Right renal cortex interstitium (tissue), 3 donors: ENCODE measurements around the gene ABCG1. TPM values are rescaled to one million over a fixed set of nuclear protein-coding genes. Genes with fewer than 3 reads are reported as not detected.

Experiments
- DNase-seq, 3 donors: peaks; one replicate each; pipeline ENCODE4 v3.0.0-alpha.2; 2013; ENCODE audit warnings: low read depth in 3 of 3, low spot score in 2 of 3
- polyA plus RNA-seq, 3 donors: library from polyadenylated mRNA; unstranded; fragments of 120-200 nt; gene quantifications; one replicate each; pipeline ENCODE4 v1.2.1, GENCODE V29; 2013; ENCODE audit not compliant: insufficient read length in 3 of 3

The ABCG1 gene
- polyA plus RNA-seq, 3 donors: 8.7 to 11.3 (median 9.8) TPM

- DNase-seq: no peak
Observed at GRCh38 chr21:42214081-42214750, 4.7 kb upstream of the ABCG1 start.

DNA sequence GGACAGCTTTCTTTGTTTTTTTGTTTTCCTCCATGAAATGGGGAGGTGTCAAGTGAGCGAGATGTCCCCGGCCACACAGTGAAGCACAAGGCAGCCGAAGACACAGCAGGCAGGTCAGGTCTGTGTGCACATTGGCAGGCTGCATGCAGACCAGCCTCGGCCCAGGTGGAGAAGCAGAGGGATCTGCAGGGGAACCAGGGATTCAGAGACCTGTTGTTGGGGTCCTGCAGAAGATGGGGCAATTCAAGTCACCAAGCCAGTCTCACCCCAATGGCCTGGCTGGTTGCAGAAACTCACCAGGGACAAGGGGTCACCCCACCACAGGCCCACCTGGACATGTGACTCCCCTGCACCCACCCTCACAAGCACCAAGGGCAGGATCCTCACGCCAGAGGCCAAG lies 4.0 kb upstream of the ABCG1 start:
- no peak for DNase-seq

GRCh38 chr21:42215942-42216725 lies 2.8 kb upstream of the ABCG1 start:
- DNase-seq: no peak

DNA sequence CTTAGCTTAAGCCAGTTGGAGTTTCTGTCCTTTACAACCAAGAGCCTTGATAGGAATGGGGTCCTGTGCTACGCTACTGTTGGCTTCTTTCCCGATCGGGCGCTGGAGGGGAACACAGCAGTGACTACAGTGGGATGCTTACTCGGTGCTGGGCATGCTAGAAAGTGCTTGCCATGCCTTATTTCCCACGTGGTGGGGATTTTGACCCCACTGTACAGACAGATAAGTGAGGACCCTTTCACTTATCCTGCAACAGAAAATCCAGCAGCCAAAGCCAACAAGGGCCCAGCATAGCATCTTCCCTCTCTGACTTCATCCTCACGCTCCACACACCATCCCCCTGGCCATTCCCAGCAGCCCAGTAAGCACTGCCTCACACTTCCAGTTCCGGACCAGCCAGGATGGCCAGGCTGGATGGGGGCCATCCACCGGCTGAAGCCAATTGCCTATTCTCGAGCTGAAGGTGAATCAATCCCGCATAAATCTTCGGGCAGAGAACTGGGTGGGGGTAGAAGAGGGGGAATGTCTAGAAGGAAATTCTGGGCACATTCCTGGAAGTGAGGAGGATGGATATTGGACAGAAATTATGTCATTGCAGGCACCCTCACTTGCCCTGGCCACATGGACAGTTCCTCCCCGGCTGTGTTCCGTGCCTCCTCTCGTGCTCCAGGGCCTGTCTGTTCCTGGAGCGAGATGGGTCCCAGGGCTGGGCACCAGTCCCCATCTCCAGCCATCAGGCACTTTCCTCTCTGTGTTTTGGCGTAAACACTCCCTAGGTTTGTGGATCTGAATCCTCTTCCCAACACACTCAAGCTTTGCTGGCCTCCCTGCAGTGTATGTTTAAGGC lies 2.0 kb upstream of the ABCG1 start:
- DNase-seq: no peak

DNA sequence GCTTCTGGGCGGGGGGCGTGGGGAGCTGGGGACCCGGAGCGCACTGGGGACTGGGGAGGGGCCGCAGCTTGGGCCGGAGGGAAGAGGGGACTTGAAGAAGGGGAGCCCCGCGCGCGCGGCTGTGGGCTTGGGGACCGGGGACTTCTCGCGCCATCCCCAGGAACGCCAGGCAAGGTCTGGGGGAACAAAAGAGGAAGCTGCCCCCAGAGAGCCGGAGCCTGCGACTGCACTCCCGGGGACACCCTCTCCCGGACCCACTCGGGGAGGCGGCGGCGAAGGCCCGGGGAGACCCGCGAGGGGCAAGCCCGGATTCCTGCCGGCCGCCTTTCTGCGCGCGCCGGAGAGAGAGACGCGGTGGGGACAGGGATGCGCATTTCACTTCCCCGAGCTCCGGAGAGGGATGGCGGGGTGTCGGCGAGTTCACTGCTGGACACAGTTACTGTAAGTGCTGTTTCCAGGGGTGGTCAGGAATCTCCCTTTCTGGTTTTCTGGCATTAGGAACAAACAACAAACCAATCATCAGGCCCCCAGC lies 732 bp downstream of the ABCG1 start:
- no peak for DNase-seq

- peak; percentile 81 to 85 (median 82) for DNase-seq
Observed at GRCh38 chr21:42220138-42220701, 1.3 kb downstream of the ABCG1 start.

DNA sequence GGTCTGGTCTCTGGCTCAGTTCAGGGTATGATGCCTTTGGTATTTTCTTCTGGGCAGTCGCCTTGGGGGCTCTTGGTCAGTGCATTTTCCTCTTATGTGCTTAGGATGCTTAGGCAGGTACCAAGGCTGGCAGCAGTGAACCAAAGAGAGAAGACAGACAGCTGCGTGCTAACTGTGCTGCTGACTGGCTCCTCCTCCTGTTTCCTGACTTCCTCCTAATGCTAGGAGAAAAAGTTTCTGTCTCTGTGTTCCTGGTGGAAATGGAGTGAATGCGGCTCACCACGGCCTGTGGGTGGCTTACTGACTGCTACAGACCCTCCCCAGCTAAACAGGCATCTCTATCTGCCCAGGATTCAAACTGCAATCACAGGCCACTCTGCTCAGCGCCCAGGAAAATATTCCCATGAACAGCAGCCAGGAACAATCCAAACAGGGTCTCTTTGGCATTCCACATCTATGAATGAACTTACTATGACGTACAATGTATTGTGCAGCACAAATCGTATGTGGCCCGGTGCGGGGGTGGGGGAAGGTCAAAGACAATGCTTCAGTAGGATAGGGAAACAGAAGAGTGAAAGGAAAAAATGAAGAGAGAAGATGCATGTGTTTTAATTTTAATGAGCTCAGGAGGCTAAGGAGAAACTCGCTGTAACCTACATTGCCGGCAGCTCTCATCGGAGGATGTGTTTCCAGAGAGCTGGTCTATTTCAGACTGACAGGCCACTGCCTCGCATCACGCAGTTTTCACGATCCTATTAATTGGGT lies 2.8 kb downstream of the ABCG1 start:
- DNase-seq: no peak

DNA sequence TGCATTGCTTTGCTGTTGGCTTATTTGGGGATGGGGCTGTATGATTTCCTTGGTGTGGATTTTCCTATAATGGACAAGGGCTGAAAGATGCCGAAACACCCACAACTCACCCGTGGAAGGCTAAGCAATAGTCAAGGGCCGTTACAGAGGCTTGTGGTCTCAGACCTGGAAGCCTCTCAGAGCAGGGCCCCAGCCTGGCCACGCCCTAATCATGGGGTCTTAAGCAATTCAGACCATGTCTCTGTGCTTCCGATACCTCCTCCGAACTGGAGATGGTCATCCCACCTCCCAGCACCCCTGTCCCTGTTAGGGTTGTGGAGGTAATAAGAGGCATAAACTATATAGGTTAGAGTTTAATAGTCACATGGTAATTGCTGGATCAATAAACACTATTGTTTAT lies 3.4 kb downstream of the ABCG1 start:
- DNase-seq: no peak

- DNase-seq: no peak
Observed at GRCh38 chr21:42222821-42223390, 4.0 kb downstream of the ABCG1 start.

GRCh38 chr21:42223826-42224575 lies 5.1 kb downstream of the ABCG1 start:
- DNase-seq: no peak

GRCh38 chr21:42225042-42225441 lies 6.1 kb downstream of the ABCG1 start:
- no peak for DNase-seq

- DNase-seq: no peak
Observed at GRCh38 chr21:42225571-42226155, 6.7 kb downstream of the ABCG1 start.

DNA sequence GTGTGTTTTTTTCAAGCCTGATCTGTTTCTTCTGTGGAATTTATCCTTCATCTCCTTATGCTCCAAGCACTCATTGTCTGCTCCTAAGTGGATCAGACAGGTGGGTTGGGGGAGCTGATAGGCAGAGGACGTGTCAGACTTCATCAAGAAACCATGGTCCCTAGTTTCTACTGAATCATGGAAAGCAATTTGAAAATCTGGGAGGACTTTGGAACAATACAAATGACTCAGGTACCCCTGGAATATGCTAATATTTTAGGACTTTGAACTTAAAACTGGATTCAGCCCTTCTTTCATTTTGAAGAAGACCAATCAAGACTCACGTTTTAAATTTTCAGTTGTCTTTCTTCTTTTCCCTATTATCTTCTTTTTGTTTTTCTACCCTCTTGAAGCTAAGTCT lies 7.7 kb downstream of the ABCG1 start:
- no peak for DNase-seq

- no peak for DNase-seq
Observed at GRCh38 chr21:42227909-42228708, 9.2 kb downstream of the ABCG1 start.

DNA sequence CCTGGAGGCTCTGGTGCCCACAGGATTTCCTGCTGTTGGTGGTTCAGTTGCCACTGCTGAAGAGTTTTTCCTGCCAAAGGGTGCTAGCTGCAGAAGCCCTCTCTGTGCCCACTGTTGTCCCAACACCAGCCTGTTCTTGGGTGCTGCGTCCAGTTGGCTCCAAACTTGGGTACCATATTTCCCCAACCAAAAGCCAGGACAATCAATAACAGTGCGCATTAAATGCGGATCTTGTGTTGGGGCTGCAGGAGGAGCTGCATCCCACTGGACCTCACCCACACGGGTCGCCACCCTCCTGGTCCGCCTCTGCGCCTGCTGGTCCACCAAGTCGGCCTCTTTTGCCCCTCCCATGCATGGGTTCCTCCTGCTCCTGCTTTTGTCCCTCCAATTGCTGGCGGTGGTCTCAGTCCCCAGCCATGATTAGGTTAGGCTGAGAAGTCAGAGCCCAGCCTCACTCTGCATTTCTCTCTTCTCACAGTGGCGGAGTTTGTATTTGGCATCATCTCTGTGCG lies 9.8 kb downstream of the ABCG1 start:
- DNase-seq: no peak

- DNase-seq: no peak
Observed at GRCh38 chr21:42229676-42230075, 10.7 kb downstream of the ABCG1 start.

GRCh38 chr21:42230178-42230577 lies 11.2 kb downstream of the ABCG1 start:
- no peak for DNase-seq

DNA sequence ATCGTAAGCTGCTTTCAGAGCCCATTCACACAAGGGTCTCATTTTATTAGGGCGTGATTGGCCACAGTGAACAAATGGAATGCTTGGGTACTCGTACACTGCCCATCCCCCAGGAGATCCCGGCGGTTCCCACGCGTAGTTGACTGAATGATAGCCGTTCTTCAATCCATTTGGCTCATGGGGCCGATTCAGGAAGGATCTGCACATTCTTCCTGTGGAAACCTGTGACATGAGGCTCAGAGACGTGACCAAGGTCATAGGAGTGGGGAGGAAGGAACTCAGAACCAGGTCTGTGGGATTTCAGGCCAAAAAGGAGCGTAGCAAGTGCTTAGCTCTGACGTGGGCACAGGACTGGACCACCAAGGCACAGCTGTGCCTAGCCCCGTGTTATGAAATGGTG lies 11.7 kb downstream of the ABCG1 start:
- no peak for DNase-seq
